ENCODE results near the gene FOXC1. TPM values are rescaled to one million over a fixed set of nuclear protein-coding genes. Genes with fewer than 3 reads are reported as not detected.

The FOXC1 gene
- total RNA-seq, 1 donor from 2014 or later: 27.6 TPM

- no peak for DNase-seq (ENCODE audit: low read depth)
- Histone ChIP-seq H3K27me3 (ENCODE audit: control insufficient read depth, insufficient read depth, low read length) (peaks cover 2% of the 10 kb centered on the region), H3K4me3 (ENCODE audit: low read depth, low read length) (no peak overlapping the region), H3K36me3 (ENCODE audit: control insufficient read depth, insufficient read depth, low read length) (no peaks in the 10 kb centered on the region)
- no peak for TF ChIP-seq CTCF (IDR thresholded peaks at IDR 0.05; ENCODE audit: insufficient read depth, low read length, poor library complexity, severe bottlenecking)
Measured at GRCh38 chr6:1570848-1571247, 38.9 kb upstream of the FOXC1 start.

- Histone ChIP-seq H3K36me3 (ENCODE audit: control insufficient read depth, insufficient read depth, low read length) (no peaks in the 10 kb centered on the region), H3K27me3 (ENCODE audit: control insufficient read depth, insufficient read depth, low read length) (peaks cover 2% of the 10 kb centered on the region), H3K4me3 (ENCODE audit: low read depth, low read length) (no peak overlapping the region)
- no peak for DNase-seq (ENCODE audit: low read depth)
- no peak for TF ChIP-seq CTCF (IDR thresholded peaks at IDR 0.05; ENCODE audit: insufficient read depth, low read length, poor library complexity, severe bottlenecking)
Measured at GRCh38 chr6:1572892-1573291, 36.8 kb upstream of the FOXC1 start.

- no peak overlapping the region for H3K4me3 ChIP-seq (ENCODE audit: low read depth, low read length)
- TF ChIP-seq CTCF (IDR thresholded peaks at IDR 0.05; ENCODE audit: insufficient read depth, low read length, poor library complexity, severe bottlenecking): no peak
- peaks cover 4% of the 10 kb centered on the region for H3K27me3 ChIP-seq (ENCODE audit: control insufficient read depth, insufficient read depth, low read length)
- no peaks in the 10 kb centered on the region for H3K36me3 ChIP-seq (ENCODE audit: control insufficient read depth, insufficient read depth, low read length)
- no peak for DNase-seq (ENCODE audit: low read depth)
Measured at GRCh38 chr6:1574083-1574761, 35.5 kb upstream of the FOXC1 start.

GRCh38 chr6:1574890-1575209, 34.9 kb upstream of the FOXC1 start:
- Histone ChIP-seq H3K27me3 (ENCODE audit: control insufficient read depth, insufficient read depth, low read length) (peaks cover 5% of the 10 kb centered on the region), H3K36me3 (ENCODE audit: control insufficient read depth, insufficient read depth, low read length) (no peaks in the 10 kb centered on the region), H3K4me3 (ENCODE audit: low read depth, low read length) (no peak overlapping the region)
- no peak for TF ChIP-seq CTCF (IDR thresholded peaks at IDR 0.05; ENCODE audit: insufficient read depth, low read length, poor library complexity, severe bottlenecking)
- DNase-seq (ENCODE audit: low read depth): no peak

GRCh38 chr6:1575210-1576041, 34.3 kb upstream of the FOXC1 start:
- Histone ChIP-seq H3K36me3 (ENCODE audit: control insufficient read depth, insufficient read depth, low read length) (no peaks in the 10 kb centered on the region), H3K27me3 (ENCODE audit: control insufficient read depth, insufficient read depth, low read length) (peaks cover 5% of the 10 kb centered on the region), H3K4me3 (ENCODE audit: low read depth, low read length) (no peak overlapping the region)
- TF ChIP-seq CTCF (IDR thresholded peaks at IDR 0.05; ENCODE audit: insufficient read depth, low read length, poor library complexity, severe bottlenecking): no peak
- no peak for DNase-seq (ENCODE audit: low read depth)

Data from kidney epithelial cell (primary cell).